HG02852 (cell line): Measurements from ENCODE around the gene CPNE4.
"Not testable (repeated sequence)": the region's sequence is repeated elsewhere in the genome, so short reads cannot be mapped to it uniquely, and the experiment has no call there.

Experiments used
- ATAC-seq: cut with Tn5 transposase; IDR thresholded peaks from one replicate; pipeline ENCODE4 v1.9.1; 2021; ENCODE audit warnings: mild to moderate bottlenecking, moderate library complexity; ENCODE audit not compliant: unreplicated experiment

Gene CPNE4

DNA sequence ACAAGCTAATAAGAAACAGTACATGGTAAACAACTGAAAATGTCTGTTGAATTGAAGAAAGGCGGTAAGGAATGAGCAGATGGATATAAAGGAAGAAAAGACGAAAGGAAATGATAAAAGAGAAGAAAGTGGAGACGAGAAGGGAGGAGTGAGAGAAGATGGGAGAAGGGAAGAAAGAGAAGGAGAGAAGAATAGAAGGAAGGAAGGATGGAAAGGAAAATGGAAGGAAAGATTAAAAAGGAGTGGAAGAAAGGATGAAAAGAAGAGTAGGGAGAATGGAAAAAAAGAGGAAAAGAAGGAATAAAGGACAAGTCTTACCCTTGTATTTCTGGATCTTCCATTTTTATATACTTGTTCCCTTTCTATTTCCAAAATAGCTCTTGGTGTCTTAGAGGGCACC lies 17.7 kb downstream of the CPNE4 start:
- no peak for ATAC-seq

DNA sequence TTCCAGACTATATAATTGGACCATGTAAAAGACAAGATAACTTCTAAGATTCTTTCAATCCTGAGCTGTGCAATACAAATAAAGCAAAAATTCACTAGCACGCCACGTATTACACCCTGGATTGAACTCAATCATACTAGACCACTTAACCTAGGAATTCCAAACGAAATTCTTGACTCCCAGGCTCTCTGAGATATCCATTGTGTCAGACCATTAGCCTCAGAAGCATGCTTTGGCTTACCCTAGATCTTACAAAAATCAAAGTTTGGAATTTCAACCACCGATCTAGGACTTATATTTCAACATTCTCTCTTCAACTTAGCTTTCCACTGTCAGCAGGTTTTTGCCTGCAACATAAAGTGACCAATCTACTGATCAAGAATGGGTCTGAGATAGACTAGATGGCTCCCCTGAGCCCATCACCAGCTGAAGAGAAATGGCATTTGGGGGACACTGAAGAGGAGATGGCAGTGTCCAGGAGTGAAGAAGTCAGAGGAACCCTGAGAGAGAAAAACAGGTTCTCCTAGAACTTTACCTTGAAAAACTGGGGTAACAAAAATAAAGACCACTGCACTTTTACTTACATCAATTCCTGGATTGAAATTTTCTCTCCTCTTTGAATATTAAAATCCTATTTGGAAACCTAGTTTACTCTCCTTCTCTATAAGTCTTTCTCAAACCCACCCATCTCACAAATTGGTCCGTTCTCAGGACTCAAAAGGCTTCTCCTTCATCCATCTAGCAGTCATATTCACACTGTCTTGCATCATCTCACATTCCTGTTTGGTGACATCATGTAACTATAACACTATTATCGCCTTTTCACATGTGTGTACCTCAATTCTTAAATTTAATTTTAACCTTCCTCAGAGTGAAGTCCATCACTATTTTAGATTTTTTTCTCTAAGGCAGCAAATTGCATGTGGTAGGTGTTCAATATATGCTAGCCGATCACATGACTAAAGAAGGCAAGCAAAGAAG lies 18.5 kb downstream of the CPNE4 start:
- no peak for ATAC-seq

DNA sequence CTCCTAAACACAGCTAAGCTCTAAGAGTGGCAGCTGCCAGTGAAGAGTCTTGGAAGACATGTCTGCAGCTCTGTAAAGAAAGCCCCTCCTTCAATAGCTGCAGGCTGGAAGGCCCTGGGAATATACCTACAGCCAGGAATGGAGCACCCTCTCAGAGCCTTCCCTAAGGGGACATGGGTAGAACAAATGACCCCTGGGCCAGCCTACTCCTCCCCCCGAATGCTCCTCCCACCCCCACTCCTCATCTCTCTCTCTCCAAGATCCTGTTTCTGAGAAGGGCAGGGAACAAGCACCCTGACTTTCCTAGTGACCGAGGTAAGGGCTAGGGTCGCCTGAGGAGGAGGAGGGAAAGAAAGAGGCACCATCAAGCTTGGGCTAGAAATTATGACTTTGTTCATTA lies 20.7 kb downstream of the CPNE4 start:
- no peak for ATAC-seq

DNA sequence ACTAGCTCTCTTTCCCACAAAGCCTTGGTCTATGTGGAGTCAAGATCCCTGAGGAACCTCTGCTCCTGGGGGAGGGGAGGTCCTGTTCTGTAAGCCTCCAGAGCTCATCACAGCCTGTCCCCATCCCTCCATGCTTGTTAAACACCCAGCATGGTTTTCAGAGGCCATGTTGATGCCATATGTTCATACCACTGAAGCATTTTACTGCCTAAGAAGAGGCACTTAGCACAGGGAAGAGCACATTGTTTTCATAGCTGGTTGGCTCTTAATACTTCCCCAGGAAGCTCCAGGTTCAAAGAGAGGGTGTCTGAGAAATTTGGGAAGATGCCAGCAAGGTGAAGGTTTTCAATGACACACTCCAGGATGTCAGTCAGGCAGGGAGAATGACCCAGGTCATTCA lies 25.6 kb downstream of the CPNE4 start:
- ATAC-seq = no peak

DNA sequence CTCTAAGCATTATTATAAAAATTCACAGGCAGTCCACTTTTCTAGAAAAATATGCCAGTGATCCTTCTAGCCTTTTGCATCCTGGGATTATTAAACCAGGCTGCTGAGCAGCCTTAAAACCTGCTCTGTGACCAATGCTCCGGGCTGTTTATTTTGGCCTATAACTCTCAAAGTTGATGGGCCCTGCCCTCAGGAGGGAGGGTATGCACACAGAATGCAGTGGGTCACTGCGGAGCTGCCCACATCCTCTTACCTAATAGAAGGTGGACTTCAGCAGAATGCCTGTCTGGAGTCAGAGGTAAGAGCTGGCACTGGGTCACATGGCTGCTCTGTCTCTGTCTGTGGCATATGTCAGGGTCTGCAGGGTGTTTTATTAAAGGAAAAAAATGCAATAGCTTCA lies 26.0 kb downstream of the CPNE4 start:
- ATAC-seq = no peak

DNA sequence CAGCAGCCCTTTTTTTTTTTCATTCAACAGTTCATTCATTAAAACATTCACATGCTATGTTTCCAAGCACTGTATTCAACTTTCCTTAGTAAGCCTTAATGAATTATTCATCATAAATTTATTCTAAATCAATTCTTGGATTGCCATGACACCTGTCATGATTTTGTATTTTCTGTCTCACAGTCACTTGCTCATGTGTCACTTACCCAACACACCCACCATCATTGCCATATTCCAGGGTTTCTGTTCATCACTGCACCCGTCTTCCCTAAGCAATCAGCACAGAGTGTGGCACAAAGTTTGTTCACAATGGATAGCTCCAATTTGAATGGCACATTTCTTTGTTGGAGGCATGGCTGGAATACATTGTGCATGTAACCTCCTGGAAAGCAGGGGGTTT lies 27.2 kb downstream of the CPNE4 start:
- ATAC-seq = no peak

DNA sequence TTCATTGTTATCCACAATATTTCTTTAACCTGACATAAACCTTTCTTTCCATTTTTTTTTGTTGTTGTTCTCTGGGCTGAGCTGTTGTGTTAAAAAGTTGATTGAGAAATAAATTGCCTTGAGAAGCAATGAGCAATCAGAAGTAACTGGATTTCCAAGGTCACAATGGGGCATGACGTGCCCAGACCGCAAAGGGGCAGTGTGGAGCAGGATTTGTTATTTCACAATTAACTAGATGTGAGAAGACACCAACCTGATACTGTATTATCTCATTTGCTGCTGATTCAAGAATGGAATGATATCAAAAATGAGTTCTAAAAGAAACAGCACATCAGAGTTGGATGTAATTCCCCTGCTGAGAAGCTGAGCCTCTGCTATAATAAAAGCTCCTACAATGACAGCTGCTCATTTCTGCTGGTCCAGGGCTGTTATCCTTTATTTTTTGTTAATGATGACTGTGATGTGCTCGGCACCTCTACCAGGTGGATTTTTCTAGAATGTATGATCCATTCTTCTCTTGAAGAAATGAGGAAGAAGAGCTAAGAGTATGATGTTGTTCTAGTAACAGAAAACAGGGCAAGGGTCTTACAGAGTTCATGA lies 28.1 kb downstream of the CPNE4 start:
- ATAC-seq = no peak

DNA sequence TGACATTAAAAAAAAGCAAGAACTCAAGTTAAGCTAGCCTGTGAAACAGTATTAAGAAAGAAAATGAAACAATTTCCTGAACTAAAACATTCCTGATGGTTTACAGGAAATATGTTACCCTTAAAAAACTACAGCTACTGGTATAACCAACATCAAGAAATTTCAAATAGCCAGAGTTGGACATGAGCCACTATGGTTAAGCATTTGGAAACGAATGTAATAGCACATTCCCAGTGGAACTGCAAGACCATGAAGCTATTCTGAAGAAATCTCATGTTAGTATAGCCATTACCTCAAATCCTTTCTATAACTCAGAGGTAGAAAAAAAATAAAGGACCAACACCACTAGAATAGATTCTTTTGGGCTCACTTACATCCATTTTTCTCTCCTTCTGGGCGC lies 30.2 kb downstream of the CPNE4 start:
- ATAC-seq = no peak

DNA sequence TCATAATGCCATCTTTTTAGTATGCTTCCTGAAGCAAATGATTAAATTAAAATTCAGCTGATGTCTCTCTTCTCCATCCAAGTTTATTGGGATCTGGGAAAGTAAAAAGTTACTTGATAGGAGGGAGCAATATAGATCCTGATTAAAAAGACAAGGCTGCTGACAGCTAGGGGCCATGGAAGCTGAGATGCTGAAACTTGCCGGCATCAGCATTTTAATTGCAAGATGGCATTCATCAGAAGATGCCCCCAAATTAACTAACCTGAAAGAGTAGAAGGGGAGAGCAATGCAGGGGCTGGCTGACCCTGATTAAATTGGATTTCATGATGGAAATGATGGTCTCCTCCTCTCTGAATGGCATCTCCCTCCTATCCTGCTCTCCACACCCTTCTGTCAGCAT lies 31.1 kb downstream of the CPNE4 start:
- no peak for ATAC-seq

DNA sequence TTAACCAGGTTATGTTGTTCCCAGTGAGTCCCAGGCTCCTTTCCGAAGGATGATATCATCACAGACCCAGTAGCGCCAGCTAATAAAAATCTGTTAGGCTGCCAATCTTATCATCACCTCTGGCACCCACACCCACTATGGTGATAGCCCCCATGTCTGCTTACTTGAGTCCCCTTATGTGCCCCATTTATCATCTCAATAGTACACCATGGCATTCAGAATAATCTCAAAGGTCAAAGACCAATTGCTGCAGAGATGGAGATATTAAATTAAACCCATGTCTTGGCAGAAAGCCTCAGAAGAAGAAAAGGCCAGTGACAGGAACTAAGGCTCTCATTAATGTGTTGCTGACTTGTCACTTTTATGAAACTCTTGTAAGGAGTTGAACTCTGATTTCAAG lies 32.8 kb downstream of the CPNE4 start:
- no peak for ATAC-seq

DNA sequence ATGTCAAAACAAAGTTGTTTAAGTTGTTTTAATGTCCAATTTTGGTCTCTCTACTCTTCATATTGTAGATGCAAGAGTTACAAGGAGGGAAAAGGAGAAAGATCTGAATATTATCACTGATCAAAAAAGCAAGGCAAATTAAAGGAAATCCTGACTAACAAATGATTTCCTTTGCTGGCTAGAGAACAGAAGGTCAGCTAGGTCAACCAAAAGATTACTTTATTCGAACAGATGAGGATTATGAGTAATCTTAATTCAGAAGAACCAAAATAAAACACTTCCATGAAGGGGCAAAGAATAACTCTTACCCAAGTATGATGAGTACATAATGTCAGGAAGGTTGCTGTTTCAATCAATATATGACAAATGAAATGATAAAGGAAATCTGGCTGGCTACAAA lies 33.8 kb downstream of the CPNE4 start:
- no peak for ATAC-seq

DNA sequence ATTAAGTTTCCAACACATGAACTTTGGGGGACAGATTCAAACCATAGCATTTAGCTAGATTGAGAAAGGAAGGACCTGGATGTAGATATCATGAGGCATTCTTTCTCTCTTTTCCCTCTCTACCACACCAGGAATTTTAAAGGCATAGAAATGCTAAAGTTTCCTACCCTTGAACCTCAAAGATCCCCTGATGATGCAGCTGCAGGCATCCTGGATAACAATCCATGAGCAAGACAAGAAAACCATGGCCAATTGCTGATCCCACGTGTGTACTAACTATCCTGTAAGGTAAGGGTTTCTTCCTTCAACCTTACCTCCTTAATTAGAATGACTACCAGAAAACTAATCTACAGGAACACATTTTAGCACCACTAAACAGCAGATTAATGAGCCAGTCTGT lies 36.8 kb downstream of the CPNE4 start:
- ATAC-seq = no peak

DNA sequence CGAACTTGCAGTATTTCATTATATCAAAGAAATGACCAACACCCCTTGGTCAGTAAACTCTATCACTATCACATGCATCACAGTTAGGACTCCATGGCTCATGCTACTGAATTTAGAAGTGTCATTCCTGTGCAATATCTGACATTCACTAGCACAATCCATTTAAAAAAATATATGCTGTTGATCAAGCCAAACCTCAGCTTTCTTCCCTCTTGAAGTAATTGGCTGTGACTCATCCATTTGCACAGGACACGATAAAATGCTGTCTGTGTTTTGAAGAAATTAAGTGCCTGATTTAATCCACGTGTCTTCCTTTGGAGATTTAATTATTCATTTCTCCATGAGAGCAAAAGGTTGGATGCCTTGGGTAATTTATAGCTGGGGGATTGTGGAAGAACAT lies 38.9 kb downstream of the CPNE4 start:
- no peak for ATAC-seq

DNA sequence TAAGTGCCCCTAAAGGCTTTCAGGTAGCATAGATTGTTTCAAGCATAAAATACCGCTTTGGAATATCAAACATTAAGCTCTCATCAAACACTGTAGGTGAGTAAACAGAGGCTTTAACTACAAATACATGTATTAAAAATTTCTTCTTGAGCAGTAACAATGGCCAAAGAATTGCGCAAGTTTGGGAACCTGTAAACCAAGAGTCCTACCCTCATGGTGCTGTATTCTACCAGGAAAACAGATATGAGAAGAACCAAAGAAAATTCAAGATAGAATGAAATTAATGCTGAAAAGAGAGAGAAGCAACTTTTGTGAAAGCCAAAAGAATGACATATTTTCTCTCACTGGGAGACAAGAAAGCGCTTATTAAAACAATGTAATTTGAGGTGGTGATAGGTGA lies 45.5 kb downstream of the CPNE4 start:
- ATAC-seq = no peak

DNA sequence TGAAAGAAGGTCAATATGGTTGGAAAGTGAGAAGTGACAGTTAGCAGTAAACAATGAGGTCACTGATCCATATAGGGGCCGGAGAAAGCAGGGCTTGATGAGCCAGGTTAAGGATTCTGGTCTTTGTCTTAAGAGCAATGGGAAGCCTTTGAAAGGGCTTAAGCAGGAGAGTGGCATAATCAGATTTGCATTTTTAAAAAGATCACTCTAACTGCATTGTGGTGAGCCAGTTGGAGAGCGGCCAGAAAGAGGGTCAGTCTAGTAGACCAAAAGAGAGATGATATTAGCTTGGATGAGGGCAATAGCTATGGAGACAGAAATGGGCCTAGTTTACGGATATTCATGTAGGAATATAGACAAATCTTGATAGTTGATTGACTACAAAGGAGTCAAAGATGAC lies 46.6 kb downstream of the CPNE4 start:
- ATAC-seq = no peak

DNA sequence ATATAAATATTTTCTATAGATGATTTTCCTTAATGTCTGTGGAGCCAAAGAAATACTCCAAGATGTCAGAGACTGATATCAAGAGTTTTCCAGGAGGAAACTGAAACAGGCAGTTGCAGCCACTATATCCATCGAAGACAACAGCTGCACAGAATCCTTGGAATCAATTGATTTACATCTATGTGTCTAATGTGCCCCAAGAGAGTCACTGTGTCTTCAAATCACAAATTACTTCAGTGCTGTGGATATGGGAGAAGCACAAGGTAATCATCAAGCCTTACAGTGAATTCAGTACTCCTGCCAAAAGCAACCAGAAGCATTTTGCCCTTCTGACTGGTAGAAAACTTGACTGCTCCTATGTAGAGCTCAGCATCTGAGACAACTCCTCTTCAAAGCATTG lies 51.1 kb downstream of the CPNE4 start:
- no peak for ATAC-seq

DNA sequence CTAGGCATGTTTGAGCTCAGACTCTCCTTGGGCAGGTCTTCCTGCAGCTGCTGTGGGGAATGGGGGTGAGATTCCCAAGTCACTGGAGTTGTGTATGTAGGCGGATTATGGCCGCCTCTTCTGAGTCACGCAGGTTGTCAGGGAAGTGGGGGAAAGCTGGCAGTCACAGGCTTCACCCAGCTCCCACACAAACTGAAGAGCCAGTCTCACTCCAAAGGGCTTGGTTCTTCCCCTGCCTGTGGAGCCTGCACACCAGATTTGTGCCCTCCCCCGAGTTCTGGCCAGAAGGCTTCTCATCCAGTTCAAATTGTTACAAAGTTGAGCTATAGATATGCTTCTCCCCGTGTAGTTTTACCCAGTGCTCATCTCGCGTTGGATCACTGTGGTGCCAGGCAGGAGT lies 53.5 kb downstream of the CPNE4 start:
- no peak for ATAC-seq

DNA sequence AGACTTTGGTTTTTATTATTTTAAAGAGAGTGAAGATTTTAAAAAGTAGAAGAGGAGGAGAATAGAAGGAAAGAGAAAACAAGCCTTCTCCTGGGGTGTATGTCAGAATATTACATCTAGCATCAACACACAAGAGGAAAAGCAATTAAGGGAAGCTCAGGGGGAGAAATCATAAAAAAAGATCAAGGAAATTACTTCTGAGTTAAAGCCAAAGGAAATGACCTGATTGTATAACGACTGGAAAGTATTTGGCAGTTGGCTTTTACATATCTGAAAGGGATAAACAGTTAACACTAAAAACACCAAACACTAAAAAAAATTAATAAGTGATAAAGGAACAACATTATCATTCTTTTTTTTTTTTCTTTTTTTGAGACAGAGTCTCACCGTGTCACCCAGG lies 58.4 kb downstream of the CPNE4 start:
- ATAC-seq = no peak

DNA sequence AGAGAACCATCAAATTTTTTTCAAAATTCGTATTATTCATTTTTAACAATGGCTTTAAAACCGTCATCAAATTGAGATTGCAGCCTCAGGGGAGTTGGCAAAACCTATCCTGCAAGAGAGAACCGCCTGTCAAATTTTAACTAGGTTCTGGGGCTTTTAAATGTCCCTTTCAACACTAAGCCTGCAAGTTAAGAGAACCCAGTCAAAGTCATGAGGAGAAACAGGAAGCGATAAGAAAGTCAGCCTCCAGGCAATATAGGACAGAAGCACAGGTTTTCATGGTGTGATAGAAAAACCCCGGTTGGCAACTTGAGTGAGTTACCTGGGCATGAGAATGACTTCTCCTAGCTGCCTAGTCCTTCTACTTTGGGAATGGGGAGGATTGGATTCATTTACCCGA lies 59.8 kb downstream of the CPNE4 start:
- no peak for ATAC-seq

DNA sequence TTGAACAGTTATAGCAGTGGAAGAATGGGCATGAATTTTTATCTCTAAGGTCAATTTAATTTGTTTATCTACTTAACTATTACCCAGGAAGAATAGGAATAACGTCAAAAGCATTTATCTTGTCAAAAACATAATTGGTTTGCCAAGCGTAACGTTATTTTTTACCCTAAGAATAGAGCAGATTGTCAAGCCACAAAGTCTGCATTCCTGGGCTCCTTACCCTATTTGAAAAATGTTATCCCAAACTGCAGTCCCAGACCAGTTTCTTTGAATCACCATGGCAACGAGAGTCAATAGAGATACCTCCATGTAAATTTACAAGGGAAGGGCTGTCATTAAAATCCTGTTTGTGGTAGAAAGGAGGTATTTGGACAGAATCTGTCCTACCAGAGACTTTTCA lies 61.1 kb downstream of the CPNE4 start:
- no peak for ATAC-seq

DNA sequence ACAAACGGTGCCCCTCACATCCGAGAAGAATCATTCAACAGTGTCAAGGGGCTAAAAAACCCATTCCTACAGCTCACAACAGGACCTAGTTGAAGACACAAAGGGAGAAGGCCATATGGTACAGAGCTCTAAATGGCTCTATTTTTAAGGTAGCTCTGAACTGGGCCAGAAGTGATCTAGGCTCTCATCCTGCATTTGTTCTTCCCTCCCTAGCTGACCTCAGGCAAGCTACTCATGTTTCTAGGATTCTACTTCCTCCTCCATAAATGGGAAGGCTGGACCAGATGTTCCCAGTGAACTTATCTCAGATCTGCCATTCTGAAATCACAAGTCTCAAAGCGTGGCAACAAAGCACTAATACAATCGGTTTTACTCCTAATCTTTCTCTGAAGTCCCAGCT lies 62.3 kb downstream of the CPNE4 start:
- no peak for ATAC-seq

DNA sequence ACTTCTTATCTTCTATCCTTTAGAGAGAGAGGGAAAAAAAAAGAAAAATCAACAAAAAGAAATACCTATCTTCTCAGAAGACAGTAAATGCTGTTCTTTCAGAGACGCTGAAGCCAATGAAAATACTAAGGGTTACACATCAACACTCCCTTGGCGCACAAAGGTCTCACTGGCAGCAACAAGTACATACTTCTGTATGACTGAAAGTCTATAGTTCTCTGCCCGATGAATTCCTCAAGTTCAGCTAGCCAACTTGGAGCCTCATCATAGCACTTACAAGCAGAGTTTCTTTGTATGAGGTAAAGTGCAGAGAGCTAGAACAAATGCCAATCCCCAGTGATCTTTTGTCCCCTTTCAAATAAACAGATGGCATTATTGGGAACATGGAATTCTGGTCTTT lies 62.7 kb downstream of the CPNE4 start:
- no peak for ATAC-seq

DNA sequence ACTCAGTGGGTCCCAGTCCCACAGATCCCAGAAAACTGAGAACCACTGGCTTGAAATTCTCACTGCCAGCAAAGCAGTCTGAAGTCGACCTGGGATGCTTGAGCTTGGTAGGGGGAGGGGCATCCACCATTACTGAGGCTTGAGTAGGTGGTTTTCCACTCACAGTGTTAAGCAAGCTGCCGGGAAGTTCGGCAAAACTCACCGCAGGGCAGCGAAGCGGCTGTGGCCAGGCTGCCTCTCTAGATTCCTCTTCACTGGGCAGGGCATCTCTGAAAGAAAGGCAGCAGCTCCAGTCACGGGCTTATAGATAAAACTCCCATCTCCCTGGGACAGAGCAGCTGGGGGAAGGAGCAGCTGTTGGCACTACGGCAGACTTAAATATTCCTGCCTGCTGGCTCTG lies 71.4 kb downstream of the CPNE4 start:
- not testable (repeated sequence) for ATAC-seq
